Activated B cell treated with CpG ODN at 0.5 μM for 24 hours (primary cell): ENCODE measurements around the gene DOK7. TPM values are rescaled to one million over a fixed set of nuclear protein-coding genes. Genes with fewer than 3 reads are reported as not detected.

ENCODE experiments used
- ATAC-seq: fragments of 200-7000 bp; cut with Tn5 transposase; one replicate; pipeline ENCODE4 v1.10.0; 2021; ENCODE audit warnings: low read depth, mild to moderate bottlenecking, moderate library complexity
- CTCF ChIA-PET: fragments of 350-600 bp; sonication (Branson Sonifier 250); formaldehyde crosslinking; loops from one replicate; lab custom pipeline; 2021; ENCODE audit warnings: antibody characterized with exemption; lab: Charles Lee
- POLR2A ChIA-PET: fragments of 350-600 bp; sonication (Branson Sonifier 250); formaldehyde crosslinking; loops from one replicate; lab custom pipeline; 2021; ENCODE audit warnings: antibody characterized with exemption; lab: Charles Lee
- DNase-seq: peaks from one replicate; pipeline ENCODE4 v3.0.0; 2022
- H3K27ac Mint-ChIP-seq: one replicate; pipeline ENCODE4 v1.8.0; 2020; ENCODE audit warnings: mixed read lengths
- H3K27me3 Mint-ChIP-seq: one replicate; pipeline ENCODE4 v1.8.0; 2021; ENCODE audit warnings: mixed read lengths
- H3K36me3 Mint-ChIP-seq: one replicate; pipeline ENCODE4 v1.8.0; 2021; ENCODE audit warnings: low read depth, mixed read lengths
- H3K4me1 Mint-ChIP-seq: one replicate; pipeline ENCODE4 v1.8.0; 2021; ENCODE audit warnings: mixed read lengths
- H3K4me3 Mint-ChIP-seq: one replicate; pipeline ENCODE4 v1.8.0; 2020; ENCODE audit warnings: mild to moderate bottlenecking, mixed read lengths
- H3K9me3 Mint-ChIP-seq: one replicate; pipeline ENCODE4 v1.8.0; 2020; ENCODE audit warnings: mixed read lengths
- intact Hi-C: fragments of 100-400 bp; cut with micrococcal nuclease; formaldehyde crosslinking; loops from one replicate; pipeline ENCODE4 v1.15.1; 2024
- total RNA-seq: library from RNA; stranded (reverse); gene quantifications from 2 replicates; pipeline ENCODE4 v1.2.3, GENCODE V29; 2022
- TF ChIP-seq, protein P1 (sequence below): fragments of 200-600 bp; IDR thresholded peaks from one replicate; pipeline ENCODE4 v1.8.0; 2022; ENCODE audit warnings: antibody characterized with exemption, mild to moderate bottlenecking

The DOK7 gene
- total RNA-seq, 1 donor from 2014 or later: 2.7 TPM

DNA sequence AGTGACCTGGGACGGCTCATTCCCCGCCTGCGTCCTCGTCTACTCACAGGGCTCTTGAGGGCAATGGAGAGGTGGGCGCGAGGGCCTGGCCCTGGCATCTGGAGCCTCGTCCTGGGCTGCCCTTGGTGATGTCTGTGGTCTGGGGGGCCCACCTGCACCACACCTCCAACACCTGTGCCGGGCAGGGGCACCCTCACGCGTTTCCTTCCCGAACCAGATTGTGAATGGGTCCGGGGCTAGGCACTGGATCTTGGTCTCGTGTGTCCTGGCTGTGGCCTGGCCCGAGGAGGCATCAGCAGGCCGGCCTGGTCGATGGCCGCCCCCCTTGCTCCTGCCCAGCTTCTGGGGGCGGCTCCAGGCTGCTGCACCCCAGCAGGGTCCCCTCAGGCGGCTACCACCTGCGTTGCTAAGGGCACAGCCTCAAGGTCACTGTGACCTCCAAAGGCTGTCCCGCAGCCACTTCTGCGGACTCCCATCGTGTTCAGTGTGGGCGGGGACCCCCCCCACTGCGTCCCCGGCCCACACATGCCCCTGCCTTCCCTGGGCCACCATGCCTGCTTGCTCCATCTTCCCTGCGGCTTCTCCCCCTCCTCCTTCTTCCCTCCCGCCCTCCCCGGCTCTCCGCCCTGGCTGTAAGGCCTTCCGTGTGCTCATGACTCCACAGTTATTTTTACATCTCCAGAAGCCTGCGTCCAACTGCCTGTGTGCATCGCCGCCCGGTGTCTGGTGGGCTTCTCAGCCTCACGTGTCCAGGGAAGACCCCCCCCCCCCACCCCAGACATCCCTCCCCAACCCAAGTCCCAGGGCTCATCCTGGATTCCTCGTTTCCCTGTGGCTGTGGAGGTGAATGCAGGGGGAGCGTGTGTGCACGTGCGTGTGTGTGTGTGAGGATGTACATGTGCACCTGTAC lies 3.8 kb downstream of the DOK7 start:
- ATAC-seq (no peak), DNase-seq (no peak)
- no peak overlapping the region for H3K4me3 Mint-ChIP-seq
- intact Hi-C loops: no loop called here
- TF ChIP-seq, protein P1, sequence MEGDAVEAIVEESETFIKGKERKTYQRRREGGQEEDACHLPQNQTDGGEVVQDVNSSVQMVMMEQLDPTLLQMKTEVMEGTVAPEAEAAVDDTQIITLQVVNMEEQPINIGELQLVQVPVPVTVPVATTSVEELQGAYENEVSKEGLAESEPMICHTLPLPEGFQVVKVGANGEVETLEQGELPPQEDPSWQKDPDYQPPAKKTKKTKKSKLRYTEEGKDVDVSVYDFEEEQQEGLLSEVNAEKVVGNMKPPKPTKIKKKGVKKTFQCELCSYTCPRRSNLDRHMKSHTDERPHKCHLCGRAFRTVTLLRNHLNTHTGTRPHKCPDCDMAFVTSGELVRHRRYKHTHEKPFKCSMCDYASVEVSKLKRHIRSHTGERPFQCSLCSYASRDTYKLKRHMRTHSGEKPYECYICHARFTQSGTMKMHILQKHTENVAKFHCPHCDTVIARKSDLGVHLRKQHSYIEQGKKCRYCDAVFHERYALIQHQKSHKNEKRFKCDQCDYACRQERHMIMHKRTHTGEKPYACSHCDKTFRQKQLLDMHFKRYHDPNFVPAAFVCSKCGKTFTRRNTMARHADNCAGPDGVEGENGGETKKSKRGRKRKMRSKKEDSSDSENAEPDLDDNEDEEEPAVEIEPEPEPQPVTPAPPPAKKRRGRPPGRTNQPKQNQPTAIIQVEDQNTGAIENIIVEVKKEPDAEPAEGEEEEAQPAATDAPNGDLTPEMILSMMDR: no peak
- ChIA-PET CTCF (no interaction called here), POLR2A (no interaction called here)
- peaks cover 17% of the 10 kb centered on the region for H3K27me3 Mint-ChIP-seq
- H3K9me3 Mint-ChIP-seq: no peaks in the 10 kb centered on the region
- H3K4me1 Mint-ChIP-seq: no peaks in the 10 kb centered on the region
- H3K27ac Mint-ChIP-seq: no peak overlapping the region
- no peaks in the 10 kb centered on the region for H3K36me3 Mint-ChIP-seq

DNA sequence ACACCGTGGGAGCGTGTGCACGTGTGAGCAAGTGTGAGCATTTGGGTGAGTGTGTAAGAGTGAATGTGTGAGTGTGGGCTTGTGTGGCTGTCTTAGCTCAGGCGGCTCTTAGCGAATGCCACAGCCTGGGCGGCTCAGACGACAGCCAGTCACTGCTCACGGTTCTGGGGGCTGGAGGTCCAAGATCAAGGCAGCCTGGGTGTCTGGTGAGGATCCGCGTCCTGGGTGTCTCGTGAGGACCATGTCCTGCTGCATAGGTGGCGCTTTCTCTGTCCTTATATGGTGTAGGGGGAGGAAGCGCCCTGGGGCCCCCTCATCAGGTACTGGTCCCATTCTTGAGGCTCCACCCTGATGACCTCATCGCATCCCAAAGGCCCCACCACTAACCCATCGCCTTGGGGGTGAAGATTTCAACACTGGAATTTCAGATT lies 4.5 kb downstream of the DOK7 start:
- no peak for ATAC-seq
- CTCF ChIA-PET: no interaction called here
- Mint-ChIP-seq H3K9me3 (no peaks in the 10 kb centered on the region), H3K27me3 (peaks cover 17% of the 10 kb centered on the region), H3K27ac (no peak overlapping the region), H3K36me3 (no peaks in the 10 kb centered on the region), H3K4me3 (no peak overlapping the region), H3K4me1 (no peaks in the 10 kb centered on the region)
- POLR2A ChIA-PET: no interaction called here
- TF ChIP-seq, protein P1: no peak
- intact Hi-C loops: no loop called here
- DNase-seq: no peak

DNA sequence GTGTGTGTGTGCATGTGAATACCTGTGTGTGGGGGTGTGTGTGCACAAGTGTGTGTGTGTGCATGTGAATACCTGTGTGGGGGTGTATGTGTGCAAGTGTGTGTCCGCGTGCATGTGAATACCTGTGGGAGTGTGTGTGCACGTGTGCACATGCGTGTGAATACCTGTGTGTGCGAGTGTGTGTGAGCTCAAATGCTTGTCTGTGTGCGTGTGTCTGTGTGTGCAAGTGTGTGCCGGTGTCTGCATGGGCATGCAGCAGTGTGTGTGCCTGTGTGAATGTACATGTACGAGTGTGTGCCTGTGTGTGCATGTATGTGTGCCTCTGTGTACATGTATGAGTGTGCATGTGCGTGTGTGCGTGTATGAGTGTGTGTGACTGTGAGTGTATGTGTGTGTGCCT lies 5.0 kb downstream of the DOK7 start:
- intact Hi-C loops: no loop called here
- Mint-ChIP-seq H3K4me1 (no peaks in the 10 kb centered on the region), H3K27ac (no peak overlapping the region), H3K27me3 (peaks cover 17% of the 10 kb centered on the region), H3K36me3 (no peaks in the 10 kb centered on the region), H3K4me3 (no peak overlapping the region), H3K9me3 (no peaks in the 10 kb centered on the region)
- TF ChIP-seq, protein P1: no peak
- DNase-seq: no peak
- ChIA-PET CTCF (no interaction called here), POLR2A (no interaction called here)
- ATAC-seq: no peak

DNA sequence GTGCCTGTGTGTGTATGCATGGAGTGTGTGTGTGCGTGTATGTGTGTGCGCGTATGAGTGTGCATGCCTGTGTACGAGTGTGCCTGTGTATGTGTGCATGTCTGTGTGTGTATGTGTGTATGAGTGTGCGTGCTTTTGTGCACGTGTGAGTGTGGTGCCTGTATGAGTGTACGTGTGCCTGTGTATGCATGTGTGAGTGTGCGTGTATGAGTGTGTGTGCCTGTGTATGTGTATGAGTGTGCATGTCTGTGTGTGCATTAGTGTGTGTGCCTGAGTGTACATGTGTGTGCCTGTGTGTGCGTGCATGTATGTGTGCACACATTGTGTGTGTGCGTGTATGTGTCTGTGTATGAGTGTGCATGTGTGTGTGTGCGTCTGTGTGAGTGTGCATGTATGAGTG lies 5.7 kb downstream of the DOK7 start:
- no peak for ATAC-seq
- intact Hi-C loops: no loop called here
- no peak overlapping the region for H3K4me3 Mint-ChIP-seq
- peaks cover 17% of the 10 kb centered on the region for H3K27me3 Mint-ChIP-seq
- no peak for DNase-seq
- H3K27ac Mint-ChIP-seq: no peak overlapping the region
- no peaks in the 10 kb centered on the region for H3K36me3 Mint-ChIP-seq
- no peaks in the 10 kb centered on the region for H3K9me3 Mint-ChIP-seq
- H3K4me1 Mint-ChIP-seq: no peaks in the 10 kb centered on the region
- TF ChIP-seq, protein P1: no peak
- ChIA-PET CTCF (no interaction called here), POLR2A (no interaction called here)

DNA sequence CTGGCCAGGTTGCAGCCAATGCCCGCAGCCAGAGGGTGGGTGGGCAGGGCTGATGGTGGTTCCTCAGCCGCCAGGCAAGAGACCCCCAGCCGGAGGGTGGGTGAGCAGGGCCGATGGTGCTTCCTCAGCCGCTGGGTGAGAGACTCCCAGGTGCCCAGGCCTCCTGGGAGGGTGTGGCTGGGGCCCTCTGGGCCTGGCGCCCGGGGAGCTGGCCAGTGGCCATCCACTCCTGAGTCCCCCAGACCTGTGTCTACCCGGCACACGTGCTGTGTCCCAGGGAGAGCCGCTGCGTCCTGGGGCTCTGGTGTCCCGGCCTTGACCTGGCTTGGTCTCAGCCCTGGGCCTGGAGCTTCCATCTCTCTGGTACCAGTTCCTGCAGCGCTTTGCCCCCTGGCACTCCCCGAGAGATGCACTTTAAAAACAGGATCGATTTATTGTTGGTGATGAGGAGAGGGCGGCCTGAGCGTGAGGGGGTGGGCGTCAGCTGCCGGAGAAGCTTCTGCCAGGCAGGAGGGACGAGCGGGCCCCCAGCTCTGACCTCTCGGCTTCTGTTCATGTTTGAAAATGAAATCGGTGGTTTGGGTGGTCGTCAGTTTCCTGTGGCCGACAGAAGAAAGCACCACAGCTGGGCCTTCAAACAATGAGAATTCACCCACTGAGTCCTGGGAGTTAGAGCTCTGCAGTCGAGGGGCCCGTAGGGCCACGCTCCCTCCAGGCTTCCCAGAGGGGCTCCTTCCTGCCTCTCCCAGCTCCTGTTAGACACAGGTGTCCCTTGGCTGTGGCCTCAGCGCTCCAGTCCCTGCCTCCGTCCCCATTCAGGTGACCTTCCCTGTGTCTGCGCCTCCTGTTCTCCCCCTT lies 6.5 kb downstream of the DOK7 start:
- ATAC-seq (no peak), DNase-seq (no peak)
- ChIA-PET POLR2A (no interaction called here), CTCF (no interaction called here)
- Mint-ChIP-seq H3K4me3 (no peak overlapping the region), H3K27ac (no peak overlapping the region), H3K27me3 (peaks cover 14% of the 10 kb centered on the region), H3K4me1 (no peaks in the 10 kb centered on the region), H3K9me3 (no peaks in the 10 kb centered on the region), H3K36me3 (no peaks in the 10 kb centered on the region)
- intact Hi-C loops: no loop called here
- TF ChIP-seq, protein P1: no peak
